HG03025 (cell line): ENCODE measurements around the gene HECW1.

Experiments
- ATAC-seq: cut with Tn5 transposase; IDR thresholded peaks from one replicate; pipeline ENCODE4 v1.9.1; 2021; ENCODE audit warnings: mild to moderate bottlenecking, moderate library complexity; ENCODE audit not compliant: unreplicated experiment, low FRiP score

HECW1 gene

DNA sequence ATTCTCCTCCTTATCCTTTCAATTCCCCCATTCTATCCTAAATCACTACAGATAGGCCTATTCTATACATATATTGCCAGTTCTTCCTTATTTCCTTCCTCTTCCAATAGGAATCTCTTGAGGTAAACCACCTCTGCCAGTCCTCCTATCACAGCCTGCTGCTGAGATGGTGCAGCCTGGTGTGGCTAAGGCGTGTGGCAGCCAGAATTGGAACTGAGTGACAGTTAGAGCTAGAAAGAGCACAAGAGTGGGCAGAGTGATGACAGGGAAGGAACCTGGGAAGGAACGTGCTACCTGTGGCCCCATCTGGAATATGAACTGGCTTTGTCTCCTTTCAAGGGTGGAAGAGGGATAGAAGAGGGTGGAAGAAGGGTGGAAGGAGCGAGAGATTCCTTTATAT lies 187.7 kb downstream of the HECW1 start:
- no peak for ATAC-seq

DNA sequence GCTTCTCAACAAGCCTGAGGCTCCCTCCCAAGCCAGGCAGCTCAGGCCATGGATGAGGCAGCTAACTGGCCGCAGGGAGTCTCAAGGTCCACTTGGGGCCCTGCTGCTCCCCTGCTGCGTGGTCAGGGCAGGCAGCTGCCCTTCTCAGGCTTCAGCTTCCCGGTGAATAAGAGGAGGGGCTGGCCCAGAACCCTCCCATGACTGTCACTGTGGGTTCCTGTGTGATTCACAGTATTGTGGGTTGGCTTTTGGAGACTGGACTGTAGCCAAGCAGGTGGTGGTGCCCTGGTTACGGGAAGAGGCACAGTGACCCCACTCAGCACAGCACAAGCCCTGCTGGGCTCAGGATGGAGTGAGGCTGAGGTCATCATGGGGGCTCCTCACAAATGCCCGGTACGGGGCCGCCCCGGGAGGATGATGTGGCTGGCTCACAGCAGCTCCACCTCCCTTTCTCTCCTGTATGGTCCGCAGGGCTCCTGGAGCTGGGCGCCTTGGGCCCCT lies 189.8 kb downstream of the HECW1 start:
- no peak for ATAC-seq

DNA sequence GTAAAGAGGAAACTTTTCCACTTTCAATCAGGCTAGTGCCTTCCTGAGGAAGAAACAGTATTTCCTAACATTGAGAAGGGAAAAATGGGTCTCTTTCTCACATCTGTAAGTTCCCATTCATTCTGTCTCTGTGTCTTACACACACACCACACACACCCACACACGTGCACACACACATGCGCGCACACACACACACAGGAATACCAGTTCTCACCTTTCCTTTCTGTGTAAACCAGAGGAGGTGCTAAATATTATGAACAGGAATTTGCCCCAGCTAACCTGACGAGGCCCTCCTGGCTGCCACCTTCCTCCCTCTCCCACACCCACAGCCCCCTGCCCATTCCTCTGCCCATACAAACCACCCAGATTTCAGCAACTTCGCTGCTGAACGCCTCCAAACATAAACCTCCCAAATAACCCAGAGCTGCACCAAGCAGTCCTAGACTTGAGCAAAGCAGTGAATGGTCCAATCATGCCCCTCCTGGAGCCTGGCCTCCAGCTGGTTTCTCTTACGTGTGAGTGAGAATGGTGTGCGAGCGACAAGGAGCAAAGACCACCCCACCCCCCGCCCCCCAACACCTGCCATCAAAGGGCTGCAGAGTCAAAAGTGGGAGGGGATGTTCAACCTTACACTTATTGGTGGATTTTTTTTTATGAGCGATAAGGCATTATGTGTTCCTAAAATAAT lies 190.5 kb downstream of the HECW1 start:
- ATAC-seq: no peak

DNA sequence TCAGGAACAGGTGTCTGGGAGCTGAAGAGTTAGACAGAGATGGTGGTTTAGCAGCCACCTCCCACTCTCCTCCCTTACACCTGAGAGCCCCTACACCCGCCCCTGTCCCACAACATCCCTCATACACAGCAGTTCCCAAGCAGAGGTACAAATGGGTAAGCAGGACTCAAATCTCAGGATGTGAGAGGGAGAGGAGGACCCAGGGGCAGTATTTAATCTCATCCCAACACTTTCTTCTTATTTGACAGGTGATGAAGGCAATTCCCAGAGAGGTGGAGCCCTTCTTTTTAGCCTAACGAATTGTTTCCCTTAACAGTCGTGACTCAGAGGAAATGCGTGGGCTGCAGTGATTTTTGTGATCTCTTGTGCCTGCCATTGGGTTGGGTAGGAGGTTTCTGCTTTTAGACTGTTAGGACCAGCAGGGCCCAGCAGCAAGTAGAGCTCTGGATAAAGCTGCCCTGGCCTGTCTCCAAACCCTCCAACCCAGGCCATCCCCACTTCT lies 191.3 kb downstream of the HECW1 start:
- no peak for ATAC-seq

DNA sequence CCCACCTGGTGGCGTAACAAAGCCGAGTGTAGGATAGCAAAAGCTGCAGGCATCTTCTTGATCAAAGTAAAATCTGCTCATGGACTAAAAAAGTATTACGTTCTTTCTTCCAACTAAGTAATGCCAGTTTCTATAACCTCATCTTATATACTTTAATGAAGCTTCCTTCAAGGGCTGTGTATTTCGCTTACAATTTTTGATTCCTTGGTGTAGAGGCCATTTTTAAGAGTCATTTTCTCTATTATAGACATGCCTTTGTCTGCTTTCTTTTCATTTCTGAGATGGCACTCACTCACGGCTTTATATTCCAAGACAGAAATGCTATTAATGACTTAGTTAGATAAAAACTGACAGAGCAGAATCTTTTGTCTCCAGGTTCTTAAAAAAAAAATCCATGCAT lies 194.0 kb downstream of the HECW1 start:
- no peak for ATAC-seq

DNA sequence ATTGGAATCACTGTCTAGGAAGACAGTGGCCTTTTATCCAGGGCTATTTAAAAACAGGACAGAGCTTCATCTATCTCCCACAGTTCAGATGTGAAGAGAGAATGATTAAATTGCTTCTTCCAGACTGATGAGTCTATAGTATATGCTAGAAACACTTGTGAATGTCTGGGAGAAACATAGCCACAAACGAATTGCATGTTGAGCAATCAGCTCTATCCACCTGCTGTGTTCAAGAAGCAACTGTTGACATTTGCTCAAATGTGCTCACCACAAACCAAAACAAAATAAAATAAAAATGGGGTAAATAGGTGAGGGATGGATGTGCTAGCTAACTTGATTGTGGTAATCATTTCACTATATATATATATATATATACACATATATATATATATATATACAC lies 195.1 kb downstream of the HECW1 start:
- no peak for ATAC-seq

DNA sequence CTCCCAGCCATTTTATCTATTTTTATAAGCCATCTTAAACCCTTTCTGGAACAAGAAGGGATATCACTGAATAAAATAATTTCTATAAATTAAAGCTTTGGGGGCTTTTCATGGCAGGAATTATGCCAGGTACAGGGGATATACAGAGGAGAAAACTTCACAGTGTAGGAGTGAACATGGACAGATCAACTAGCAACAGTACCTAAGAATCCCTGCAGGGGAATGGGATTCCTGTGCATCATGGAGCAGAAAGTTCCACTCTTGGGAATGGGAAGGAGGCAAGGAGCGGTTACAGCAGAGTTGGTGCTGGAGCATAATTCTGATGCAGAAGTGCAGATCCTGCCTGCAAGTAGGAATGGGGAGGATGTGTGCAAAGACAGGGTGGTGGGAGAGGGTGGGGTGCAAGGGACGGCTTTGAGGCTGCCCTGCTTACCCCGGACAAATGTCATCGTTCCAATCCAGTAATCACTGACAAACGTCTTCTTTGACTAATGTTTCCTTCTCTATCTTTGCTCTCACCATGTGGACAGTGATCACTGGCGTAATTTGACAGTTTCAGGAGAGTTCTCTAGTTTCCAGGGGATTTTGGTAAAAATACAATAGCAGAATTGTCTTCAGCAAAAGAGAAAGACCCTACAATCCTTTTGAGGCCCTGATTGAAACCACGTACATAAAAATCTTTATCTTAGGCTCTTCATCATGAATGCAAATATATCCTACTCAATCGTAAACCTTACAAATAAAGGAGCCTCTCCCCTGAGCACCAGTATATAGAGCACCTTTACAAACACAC lies 196.7 kb downstream of the HECW1 start:
- no peak for ATAC-seq

DNA sequence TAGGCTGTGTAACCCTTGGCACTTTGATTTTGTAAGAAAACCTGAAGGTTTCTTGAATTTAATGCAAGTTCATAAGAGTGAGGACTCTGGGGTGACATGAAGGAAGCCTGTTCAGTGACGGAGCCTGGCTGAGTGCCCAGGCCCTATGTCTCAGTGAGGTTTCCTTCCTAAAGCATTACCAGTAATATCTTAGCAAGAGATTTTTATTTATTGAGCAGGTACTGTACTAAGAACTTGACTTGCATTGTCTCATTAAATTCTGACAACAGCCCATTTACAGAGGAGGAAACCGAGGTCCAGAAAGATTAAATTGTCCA lies 197.2 kb downstream of the HECW1 start:
- no peak for ATAC-seq

DNA sequence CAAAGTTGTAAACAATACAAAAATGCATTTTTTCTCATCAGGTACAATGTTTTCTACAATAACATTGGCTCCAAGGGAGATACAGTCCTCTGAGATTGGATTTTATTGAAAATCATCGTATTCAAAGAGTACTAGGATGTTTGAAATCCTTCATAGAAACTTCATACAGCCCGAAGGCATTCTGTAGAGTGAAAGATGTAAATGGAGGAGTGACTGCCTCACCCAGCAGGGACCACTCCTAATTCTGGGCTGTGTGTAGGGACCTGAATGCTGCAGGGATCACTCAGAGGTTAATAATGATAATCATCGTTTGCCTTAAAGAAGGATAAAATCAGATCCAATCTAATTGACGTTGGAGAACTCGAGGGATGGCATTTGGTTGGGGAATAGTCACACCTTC lies 198.6 kb downstream of the HECW1 start:
- no peak for ATAC-seq

DNA sequence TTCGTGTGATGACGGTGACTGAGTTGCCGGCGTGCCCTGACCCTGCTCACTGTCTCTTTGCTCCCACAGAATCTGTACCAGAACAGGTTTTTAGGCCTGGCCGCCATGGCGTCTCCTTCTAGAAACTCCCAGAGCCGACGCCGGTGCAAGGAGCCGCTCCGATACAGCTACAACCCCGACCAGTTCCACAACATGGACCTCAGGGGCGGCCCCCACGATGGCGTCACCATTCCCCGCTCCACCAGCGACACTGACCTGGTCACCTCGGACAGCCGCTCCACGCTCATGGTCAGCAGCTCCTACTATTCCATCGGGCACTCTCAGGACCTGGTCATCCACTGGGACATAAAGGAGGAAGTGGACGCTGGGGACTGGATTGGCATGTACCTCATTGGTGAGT lies 199.2 kb downstream of the HECW1 start:
- no peak for ATAC-seq

DNA sequence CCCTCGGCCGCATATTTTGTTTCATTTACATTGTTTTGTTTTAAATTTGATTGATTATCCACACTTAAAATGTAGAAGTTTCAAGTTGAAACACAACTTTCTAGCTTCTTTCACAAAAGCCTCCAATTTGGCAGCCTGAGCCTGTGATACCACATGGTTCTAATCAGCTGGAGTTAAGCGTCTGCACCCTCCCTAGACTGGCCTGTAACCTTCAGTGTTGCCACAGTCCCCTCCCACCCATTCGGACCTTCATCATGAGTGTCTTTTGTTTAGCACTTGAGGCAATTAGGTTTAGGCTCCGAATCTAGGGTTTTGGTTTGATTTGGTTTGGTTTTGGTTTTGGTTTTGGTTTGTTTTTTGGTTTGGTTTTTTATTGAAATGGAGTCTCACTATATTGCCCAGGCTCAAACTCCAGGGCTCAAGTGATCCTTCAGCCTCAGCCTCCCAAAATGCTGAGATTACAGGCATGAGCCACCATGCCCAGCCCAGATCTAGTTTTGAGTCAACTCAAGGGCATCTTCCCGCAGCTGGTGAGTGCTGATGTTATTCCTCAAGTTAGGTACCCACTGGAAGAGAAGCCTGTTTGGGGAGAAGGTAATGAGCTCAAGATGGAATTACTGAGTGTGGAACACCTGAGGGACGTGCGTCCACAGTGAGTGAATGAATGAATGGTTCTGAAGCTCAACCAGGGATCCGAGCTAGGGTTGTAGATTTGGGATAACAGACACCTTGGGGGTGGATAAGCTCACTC lies 201.4 kb downstream of the HECW1 start:
- no peak for ATAC-seq

DNA sequence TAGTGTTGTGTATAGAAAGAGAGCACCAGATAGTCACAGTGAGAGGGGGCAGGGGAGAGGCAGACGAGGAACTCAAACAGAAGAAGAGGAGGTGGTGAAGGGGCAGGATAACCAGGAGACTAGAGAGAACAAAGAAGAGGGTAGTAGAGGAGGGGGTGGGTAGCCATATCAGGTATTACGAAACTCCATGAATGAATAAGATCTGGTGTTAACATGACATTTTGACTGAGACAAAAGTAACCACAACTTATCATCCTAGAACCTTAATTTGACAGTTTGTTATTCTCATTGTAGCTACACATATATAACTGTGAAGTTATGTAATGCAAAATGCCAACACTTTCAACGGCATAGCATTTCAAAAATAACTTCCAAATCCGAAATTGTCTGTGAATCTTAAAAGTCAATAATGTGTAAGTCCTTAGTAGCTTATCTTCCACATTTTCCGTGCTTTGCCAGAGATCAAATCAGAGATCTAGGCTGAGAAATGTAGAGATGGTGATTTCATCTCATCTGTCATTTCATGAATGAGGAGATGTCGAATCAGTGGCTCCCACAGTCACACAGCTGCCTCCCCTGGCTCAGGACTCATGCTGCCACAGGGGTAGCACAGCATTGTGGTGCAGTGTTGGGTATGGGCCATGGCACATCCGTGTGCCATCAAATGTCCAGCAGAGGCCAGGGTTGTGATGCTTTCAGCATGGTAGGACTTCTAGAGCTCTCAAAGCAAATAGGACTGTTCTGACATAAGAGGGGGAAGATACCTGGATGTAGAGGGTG lies 202.1 kb downstream of the HECW1 start:
- no peak for ATAC-seq

DNA sequence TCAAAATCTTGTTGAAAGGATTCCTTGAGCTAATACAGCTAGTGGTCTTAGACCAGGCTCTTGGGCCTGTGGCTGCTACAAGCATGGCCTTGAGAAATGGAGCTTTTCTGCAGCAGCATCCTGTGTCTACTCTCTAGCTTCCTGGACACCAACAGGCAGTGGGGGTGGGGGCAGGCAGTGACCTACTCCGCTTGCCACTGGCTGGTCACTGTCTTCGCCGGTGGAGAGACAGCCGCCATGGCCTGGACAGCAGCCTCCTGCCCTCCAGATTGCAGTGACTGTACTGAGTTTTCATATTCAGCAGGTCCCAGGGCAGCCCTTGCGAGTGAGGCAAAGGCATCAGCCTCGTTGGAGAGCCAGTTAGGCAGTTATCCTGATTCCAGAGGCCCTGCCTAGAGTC lies 204.6 kb downstream of the HECW1 start:
- ATAC-seq: no peak

DNA sequence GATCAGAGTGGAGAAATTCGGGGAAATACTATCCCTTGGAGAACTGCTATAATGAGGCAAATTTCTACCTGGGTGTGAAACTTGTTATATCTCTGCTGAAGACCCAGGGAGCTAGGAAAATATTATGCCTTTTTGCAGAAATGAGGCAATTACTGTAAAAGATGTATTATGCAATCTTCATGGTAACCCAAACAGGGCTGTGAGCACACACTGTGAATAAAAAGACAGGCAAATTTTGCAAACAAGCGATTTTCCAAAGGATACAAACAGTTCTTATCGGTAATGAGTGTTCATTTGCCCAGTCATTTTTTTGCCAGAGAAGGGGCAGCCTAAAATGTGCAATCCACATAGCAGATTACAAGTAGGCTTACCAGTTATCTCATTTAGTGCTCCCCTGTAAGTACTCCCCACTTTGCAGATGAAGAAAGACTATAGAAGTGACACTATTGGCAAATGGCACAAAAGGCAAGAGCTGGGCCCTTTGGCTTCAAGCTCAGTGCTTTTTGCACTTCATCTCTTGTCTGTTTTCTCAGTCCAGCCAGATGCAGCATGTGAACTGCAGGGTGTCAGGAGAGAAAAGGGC lies 205.8 kb downstream of the HECW1 start:
- ATAC-seq: no peak

DNA sequence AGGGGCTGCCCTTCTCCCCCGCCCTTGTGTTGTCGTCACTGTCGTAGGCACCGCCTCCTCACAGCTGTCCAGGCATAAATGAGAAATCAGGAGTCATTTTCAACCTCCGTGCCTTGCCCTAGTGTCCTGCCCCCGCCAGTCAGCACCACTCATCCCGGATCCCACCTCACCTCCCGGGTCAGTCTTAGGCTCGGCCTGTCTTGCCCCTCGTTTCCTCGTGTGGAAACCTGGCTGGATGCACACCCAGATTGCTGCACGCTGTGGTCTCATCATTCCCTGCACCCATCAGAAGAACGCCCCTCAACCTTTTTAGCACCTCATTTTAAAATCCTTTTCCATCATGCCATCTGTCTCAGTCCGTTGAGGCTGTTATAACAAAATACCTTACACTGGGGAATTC lies 213.1 kb downstream of the HECW1 start:
- ATAC-seq: no peak

DNA sequence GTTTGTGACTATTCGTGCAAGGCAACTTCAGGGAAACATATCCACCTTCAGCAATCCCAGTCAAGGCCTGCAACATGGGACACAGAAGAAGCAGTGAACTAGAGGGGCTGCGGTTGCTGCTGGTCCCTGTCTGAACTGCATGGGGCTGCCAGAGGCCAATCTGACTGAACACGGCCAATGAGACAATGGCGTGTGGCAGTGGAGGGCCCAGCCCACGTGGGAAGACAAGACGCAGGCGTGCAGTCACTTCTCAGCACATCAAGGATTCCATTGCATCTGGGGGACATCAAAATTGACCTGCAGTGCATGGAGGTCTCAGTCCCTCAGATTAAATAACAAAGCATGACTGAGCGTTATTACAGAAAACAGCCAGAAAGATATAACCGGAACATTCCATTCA lies 215.9 kb downstream of the HECW1 start:
- no peak for ATAC-seq

DNA sequence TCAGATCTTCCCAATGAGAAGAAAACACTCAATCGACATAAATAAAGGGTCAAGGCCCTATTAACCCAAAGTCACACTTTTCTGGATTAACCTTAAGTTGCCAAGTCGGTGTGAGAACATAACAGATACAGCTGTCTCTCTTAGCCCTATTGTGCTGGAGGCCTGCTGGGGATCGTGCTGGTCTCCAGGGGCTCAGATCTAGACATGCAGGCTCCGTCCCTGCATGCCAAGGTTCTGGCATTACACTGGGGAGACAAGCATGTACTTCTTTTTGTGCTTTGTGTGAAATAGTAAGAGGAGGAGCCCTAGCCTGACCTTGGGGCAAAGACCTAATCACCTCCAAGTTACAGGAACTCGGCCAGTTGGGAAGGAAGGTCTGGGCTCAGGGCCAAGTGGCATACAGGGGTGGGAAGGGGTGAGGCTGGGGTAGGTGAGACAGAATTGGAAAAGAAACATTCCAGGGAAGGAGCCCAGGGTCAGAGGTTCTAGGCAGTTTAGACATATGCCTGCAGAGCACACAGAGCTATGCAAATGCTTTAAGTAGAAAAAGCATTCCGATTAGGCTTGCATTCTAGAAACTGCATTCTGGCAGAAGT lies 216.4 kb downstream of the HECW1 start:
- ATAC-seq: no peak

DNA sequence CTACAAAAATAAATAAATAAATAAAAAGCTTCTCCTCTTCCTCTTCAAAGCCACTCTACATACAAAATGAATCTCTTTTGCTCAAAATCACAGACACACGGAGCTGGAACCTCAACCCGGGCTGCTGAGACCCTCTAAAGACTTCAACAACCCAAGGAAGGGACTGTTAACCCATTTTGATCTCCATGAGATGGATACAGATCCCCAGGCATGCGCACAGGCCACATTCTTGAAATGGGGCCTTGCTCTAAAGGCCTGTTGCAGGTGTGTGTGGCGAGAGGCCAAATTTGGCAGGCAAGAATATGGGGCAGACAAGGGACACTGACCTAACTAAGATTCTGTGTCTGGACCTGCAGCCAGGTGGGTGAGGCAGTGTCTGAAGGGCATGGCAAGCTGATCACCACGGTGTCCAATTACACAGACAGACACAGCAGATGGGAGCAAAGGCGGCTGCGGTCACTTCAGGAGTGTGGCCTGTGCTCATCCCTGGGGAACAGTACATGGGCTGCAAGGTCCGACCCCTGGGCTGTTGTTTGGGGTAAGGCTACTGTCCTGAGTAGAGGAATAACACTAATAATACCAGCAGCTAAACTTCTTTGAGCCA lies 219.8 kb downstream of the HECW1 start:
- ATAC-seq: no peak

DNA sequence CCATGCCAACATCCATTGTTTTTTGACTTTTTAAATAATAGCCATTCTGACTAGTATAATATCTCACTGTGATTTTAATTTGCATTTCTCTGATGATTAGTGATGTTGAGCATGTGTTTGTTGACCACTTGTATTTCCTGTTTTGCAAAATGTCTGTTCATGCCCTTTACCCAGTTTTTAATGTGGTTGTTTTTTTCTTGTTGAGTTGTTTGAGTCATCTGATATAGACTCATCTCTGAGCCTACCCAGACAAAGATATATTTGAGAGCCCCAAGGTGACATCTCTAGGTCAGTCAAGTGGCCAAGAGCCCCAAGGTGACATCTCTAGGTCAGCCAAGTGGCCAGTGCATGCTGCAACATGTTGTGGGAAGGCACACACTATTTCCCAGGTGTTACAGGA lies 224.7 kb downstream of the HECW1 start:
- ATAC-seq: no peak
